NCI-H1436 (cell line): ENCODE results near the gene GIMAP5.
"Not testable (repeated sequence)": the region's sequence is repeated elsewhere in the genome, so short reads cannot be mapped to it uniquely, and the experiment has no call there.

ENCODE experiments used
- DNase-seq: peaks from one replicate; lab custom pipeline; 2025; lab: John Stamatoyannopoulos, UW

Gene GIMAP5

GRCh38 chr7:150774131-150774530, 36.9 kb downstream of the GIMAP5 start:
- DNase-seq, result not testable (repeated sequence)

GRCh38 chr7:150778014-150778737, 41.0 kb downstream of the GIMAP5 start:
- no peak for DNase-seq

DNA sequence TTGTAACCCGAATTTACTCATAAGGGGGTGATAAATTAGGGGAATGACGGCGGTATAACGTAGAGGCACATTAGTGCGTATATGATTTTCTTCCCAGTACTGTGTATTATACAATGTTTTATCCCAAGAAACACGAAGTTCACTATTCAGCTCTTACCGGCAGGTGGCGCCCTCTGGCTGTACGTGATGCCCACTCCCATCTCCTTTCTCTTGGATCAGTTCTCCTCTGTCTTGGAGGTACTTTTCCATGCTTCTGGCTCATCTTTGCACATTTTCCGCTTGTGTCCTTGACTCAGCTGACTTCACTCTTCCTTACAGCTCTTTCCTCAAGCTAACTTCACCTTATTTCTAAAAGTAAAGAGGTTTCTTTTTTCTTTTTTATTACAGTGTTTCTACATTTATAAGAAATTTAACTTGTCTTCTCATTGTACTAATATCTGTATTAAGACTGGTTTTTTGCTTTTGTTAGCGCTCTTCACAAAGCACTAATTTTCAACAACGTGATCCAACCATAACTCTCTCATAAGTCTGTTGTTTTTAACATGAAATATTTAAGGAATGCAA, 41.6 kb downstream of the GIMAP5 start:
- peak; percentile 59 for DNase-seq

DNA sequence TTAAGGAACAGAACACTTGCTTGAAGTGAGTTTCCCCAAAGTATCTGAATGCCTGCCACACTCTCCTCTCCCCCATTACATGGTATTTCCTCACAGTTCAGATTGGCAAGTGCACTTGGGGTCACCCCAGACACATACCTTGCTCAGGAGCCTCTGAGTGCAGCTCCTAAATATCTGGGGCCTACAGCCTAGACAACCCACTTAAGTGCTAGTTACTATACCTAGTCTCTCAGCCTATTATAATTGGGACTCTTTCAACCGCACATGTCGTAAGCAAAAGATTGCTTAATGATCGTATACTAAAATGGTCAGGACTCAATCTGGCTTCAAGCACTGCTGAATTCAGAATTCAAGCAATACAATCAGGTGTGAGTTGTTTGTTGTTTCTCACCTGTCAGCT, 43.1 kb downstream of the GIMAP5 start:
- no peak for DNase-seq

DNA sequence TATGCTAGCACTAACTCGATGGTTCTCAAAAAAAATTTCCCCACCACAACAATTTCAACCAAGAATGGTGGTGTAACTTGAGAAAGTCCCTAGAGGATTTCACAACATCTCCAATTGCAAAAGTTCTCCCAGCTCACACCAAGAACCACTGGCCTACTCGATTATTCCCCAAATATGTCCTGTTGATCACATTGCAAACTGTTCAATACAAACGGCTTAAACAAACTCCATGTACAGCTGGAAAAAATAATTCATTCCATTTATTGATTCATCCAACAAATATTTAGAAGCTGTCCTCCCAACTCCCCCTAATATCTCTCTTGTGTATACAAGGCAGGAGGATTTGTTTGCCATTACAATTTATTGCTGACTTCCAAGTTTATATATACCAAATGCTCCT, 43.9 kb downstream of the GIMAP5 start:
- DNase-seq, result no peak

DNA sequence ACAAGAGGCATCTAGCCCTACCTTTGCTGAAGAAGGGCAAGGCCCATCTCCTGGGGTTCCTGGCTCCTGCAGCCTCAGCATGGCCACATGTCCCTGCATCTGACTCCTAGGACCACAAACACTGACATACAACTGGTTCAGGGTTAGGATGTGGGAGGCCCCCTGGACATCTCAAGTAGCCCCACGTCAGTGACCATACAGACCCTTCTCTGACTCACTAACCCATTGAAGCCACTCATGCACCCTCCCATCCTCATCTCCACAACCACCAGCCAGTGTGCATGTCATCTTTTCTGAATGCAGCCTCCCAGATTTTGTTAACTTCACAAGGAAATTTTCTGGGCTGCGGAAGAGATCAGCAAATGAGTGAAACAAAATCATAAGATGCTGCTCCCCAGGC, 44.7 kb downstream of the GIMAP5 start:
- no peak for DNase-seq

DNA sequence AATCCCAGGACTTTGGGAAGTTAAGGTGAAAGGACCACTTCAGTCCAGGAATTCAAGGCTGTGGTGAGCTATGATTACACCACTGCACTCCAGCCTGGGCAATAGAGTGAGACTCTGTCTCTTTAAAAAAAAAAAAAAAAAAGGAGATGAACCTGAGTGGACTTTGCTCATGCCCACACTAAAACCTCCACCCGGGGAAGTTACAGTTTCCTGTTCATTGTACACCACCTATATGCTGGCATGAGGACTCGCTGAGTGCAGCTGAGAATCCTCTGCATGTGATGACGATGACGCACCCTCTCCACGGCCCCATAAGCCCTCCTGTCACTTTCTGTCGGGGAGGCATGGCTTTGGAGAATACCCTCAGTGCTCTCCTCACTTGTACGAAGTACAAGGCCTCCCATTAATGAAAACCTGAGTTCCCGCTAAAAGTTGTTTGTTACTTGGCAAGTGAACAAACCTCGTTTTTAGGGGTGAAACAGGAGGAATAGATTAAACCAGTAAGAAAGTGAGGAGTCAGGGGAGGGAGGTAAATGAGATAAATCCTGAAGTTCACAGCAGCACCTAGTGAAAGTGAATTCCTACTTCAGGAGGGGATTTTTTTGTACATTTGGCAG, 47.0 kb downstream of the GIMAP5 start:
- no peak for DNase-seq

GRCh38 chr7:150784954-150785353, 47.7 kb downstream of the GIMAP5 start:
- DNase-seq, result no peak

DNA sequence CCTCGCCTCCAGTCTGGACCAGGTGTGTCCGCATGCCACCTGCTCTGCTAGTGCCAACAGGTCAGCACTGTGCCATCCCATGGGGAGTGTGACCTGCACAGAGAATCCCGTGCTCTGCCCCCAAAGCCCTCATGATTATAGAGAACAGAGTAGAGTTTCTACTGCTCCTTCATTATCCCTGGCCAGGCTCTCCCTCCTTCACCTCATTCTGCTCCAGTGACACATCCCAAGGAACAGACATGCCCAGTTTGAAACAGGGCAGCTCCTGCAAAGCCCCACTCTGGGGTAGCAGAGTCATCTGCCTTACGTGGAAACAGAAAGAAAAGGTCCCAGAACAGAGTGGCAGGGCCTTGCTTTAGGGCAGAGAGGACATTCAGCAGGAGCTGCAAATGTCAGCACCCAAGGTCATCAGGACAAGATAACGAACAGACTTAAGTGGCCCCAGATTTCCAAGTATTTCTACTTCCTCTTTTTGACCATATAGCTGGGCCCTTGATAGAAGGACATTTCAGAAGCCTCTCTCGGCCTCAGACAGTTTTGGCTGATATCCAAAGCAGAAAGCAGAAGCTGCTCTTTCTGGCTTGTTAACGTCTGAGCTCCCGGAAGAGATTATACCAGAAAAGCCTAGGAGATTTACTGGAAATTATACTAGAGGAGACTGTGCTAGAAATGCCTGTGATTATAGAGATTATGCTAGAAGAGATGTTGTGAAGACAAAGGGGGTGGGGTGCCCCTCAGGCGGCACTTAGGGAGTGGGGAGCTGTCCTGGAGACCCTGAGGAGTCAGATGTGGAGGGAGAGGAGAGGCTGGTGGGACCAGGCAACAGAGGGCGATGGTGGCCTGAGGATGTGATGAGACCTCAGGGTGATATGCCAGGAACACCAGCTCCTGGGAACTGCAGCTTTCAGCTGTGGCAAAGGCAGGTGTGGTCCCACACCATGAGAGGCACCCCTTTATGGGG, 50.4 kb downstream of the GIMAP5 start:
- DNase-seq, result no peak

DNA sequence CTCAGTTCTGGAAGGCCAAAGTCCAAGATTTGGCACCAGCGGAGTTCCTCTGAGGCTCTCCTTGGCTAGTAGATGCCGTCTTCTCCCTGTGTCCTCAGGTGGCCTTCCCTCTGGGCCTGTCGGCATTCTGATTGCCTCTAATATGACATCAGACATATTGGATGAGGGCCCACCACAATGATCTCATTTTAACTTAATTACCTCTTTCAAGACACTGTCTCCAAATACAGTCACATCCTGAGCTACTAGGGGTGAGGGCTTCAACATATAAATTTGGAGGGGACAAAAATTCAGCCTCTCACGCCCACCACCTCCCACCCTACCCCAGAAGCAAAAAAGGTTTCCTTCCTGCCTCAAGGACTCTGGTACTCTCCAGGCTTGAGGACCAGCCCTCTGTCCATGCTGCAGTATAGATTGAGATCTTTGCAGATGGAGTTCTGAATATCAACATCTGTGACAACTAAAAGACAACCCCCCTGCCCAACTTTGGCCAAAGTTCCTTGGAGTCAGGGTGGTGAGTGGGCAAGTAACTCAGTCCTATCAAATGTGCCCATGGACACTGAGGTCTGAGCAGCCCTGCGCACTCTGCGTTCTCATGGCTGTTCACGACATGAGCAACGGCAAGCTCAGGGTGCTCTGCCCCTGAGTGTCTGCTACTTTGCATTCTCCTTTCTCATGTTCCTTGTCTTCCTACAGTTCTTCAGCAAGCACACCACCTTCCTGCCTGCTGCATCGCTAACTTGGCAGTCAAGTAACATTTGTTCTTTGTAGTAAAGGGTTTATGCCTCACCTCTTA, 51.5 kb downstream of the GIMAP5 start:
- no peak for DNase-seq

- DNase-seq, result no peak
These were observed 53.3 kb downstream of the GIMAP5 start for GRCh38 chr7:150790416-150791075.

DNA sequence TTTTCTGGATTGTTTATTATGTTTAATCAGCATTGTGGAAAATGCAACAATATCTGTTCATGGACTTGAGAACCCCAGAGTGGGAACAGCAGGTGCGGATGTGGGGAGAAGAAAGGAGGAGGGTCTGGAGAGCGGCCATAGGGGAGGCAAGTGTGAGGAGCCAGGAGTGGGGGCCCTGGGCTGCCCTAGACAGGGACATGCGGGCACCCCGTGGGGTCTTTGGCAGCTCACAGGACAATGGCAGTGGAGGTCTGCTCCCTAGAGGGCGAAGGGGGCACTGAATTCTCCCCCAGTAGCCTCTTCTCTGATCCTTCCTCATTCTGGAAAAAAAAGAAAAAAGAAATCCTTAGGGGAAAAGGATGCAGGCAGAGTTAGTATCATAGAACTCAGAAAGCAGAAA, 54.1 kb downstream of the GIMAP5 start:
- DNase-seq, result no peak

DNA sequence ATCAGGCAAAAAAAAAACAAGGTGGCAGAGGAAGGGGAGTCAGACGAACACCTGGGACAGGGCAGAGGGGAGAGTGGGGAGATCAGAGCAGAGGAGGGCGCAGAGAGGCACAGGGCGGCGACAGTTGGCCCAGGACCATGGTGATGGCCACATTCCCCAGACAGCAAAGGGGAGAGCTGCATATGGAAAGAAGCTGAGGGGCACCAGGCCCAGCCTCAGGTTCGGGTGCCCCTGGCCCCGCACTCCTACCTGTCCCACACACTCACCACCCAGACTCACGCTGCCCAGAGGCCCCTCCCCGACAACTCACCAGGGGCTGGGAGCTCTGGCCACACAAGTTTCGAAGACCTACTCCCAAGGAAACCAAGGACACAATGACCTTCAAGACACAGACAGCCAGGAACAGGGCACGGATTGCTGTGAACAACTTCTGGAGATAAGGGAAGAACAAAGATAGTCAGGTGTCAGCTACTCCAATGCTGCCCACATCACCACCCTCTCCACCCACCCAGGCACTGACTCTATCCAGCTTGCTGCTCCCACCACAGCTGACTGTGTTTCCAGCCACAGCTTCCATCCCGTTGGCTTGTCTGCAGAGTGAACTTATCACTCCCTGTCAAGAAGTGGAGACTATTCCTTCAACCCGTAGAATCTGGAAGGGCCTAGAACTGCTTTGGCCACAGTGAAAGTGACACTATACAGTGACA, 54.7 kb downstream of the GIMAP5 start:
- no peak for DNase-seq
